ENCODE results near the gene ASF1B. TPM values are rescaled to one million over a fixed set of nuclear protein-coding genes. Genes with fewer than 3 reads are reported as not detected.

Gene ASF1B
- total RNA-seq, 1 experiment from 2014 or later: 38.4 TPM

- Mint-ChIP-seq H3K27me3 (ENCODE audit: low read depth) (peaks cover 26% of the 10 kb centered on the region), H3K4me1 (peaks cover 13% of the 10 kb centered on the region), H3K27ac (no peak overlapping the region), H3K9me3 (peaks cover 13% of the 10 kb centered on the region), H3K4me3 (peak overlapping the region; percentile 30), H3K36me3 (peaks cover 21% of the 10 kb centered on the region)
- POLR2A ChIA-PET: interaction anchor here (0.5 kb wide), 1 partner anchor 227 kb away, joined by 3 read pairs; no protein-coding TSS in a partner anchor
- ATAC-seq (no peak), DNase-seq (ENCODE audit: low spot score) (no peak)
- CTCF ChIA-PET: interaction anchor here (1.7 kb wide), 1 partner anchor 43 kb away, joined by 6 read pairs; the partner anchor contains the start of gene ASF1B
- no peak for TF ChIP-seq CREM (CRISPR knock-in tag; IDR thresholded peaks at IDR 0.05)
- TF ChIP-seq GABPB1 (CRISPR knock-in tag; IDR thresholded peaks at IDR 0.05): no peak
- no peak for TF ChIP-seq MAX (CRISPR knock-in tag; IDR thresholded peaks at IDR 0.05)
- TF ChIP-seq ZNF425 (CRISPR knock-in tag; conservative IDR thresholded peaks at IDR 0.05): no peak
- no peak for TF ChIP-seq AR (CRISPR knock-in tag; IDR thresholded peaks at IDR 0.05)
- TF ChIP-seq GTF2I (CRISPR knock-in tag; conservative IDR thresholded peaks at IDR 0.05): 0 out of 2 replicates have a peak, but pooled peaks have one; percentile 24
Measured at GRCh38 chr19:14093117-14093823, 43.1 kb downstream of the ASF1B start.

GRCh38 chr19:14091813-14092462 lies 44.5 kb downstream of the ASF1B start:
- Mint-ChIP-seq H3K9me3 (peaks cover 13% of the 10 kb centered on the region), H3K27ac (no peak overlapping the region), H3K27me3 (ENCODE audit: low read depth) (peaks cover 26% of the 10 kb centered on the region), H3K36me3 (peaks cover 27% of the 10 kb centered on the region), H3K4me1 (peaks cover 13% of the 10 kb centered on the region), H3K4me3 (peak overlapping the region; percentile 95)
- POLR2A ChIA-PET: interaction anchor here (1.1 kb wide), 1 partner anchor 45 kb away, joined by 3 read pairs; no protein-coding TSS in a partner anchor
- DNase-seq (ENCODE audit: low spot score) (peak; percentile 44), ATAC-seq (peak; percentile 9; the same call in 1 of the 2 replicates)
- CTCF ChIA-PET: interaction anchor here (0.6 to 1.7 kb wide), 13 partner anchors 11 to 323 kb away, joined by 3 to 12 read pairs (median 4); partner anchors contain the start of genes ASF1B, IL27RA and MISP3
- 0 out of 2 replicates have a peak, but pooled peaks have one; percentile 25 for TF ChIP-seq CTCF (IDR thresholded peaks at IDR 0.05)
- no peak for TF ChIP-seq ZNF416 (CRISPR knock-in tag; IDR thresholded peaks at IDR 0.05)
- TF ChIP-seq ZNF232 (CRISPR knock-in tag; IDR thresholded peaks at IDR 0.05): no peak
- TF ChIP-seq RORB (CRISPR knock-in tag; IDR thresholded peaks at IDR 0.05): no peak
- TF ChIP-seq ELF4 (CRISPR knock-in tag; IDR thresholded peaks at IDR 0.05; ENCODE audit: low read depth): no peak
- no peak for TF ChIP-seq ZSCAN18 (CRISPR knock-in tag; IDR thresholded peaks at IDR 0.05)

Measured in WTC11 (cell line).